BE2C (cell line): ENCODE data around the gene MEIS1.

Experiments
- DNase-seq: peaks from one replicate; pipeline ENCODE4 v3.0.0-alpha.2; 2020
- H3K27me3 ChIP-seq: fragments of 250-450 bp; sonication (Bioruptor Pico); 2 replicates; pipeline ENCODE4 v1.5.1; 2020; ENCODE audit warnings: mild to moderate bottlenecking
- H3K36me3 ChIP-seq: fragments of 250-450 bp; sonication (Bioruptor Pico); 2 replicates; pipeline ENCODE4 v1.5.1; 2020; ENCODE audit warnings: mild to moderate bottlenecking
- H3K4me1 ChIP-seq: fragments of 250-450 bp; sonication (Bioruptor Pico); 2 replicates; pipeline ENCODE4 v1.5.1; 2020
- H3K4me3 ChIP-seq: 2 replicates; pipeline ENCODE4 v1.5.1; 2011; ENCODE audit warnings: low read depth, low read length
- H3K9me3 ChIP-seq: fragments of 250-450 bp; sonication (Bioruptor Pico); 2 replicates; pipeline ENCODE4 v1.5.1; 2020
- CTCF ChIP-seq: IDR thresholded peaks from 2 replicates; pipeline ENCODE4 v1.5.1; 2012; ENCODE audit warnings: mild to moderate bottlenecking, low read depth, low read length

Gene MEIS1

DNA sequence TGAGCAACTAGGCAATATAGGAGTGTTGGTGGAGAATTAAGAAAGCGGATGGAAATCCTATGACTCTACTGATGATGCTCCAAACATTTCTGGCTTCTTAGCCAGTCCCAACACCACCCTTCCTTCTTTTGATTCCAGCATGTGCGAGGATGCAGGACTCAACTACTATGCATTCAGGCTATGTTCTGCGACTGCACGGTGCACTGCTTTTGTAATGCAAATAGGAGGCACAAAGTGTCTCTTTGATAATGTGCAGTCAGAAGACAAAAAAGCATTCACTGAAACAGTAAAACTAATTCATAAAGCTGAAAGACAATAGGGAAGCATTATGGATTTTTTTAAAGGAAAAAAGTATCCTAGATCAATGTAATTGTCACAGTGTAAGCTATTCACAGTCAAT, 106.7 kb downstream of the MEIS1 start:
- Histone ChIP-seq H3K36me3 (no peaks in the 10 kb centered on the region), H3K9me3 (no peaks in the 10 kb centered on the region), H3K4me1 (no peaks in the 10 kb centered on the region), H3K27me3 (no peaks in the 10 kb centered on the region), H3K4me3 (no peak overlapping the region)
- DNase-seq: no peak
- TF ChIP-seq CTCF: no peak

- H3K4me1 ChIP-seq: no peaks in the 10 kb centered on the region
Measured at GRCh38 chr2:66543257-66543767, 108.4 kb downstream of the MEIS1 start.

DNA sequence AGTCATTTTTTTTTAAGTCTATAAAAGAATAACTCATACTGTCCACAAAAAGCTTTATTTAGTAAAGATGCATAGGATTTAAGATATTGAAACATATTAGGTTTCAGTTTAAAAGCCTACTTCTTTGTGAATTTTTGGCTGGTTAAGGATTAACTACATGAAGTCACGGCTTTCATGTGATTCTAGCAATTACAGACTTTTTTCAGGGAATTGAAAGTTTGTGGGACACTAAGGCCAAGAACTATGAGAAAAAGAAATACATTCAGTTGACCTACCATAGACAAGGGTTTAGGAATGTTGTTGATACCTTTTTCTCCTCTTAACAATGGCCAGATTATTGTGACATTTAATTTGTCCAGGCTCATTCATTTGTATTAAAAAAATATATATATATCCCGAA, 109.3 kb downstream of the MEIS1 start:
- no peak for TF ChIP-seq CTCF
- Histone ChIP-seq H3K9me3 (no peaks in the 10 kb centered on the region), H3K4me1 (no peaks in the 10 kb centered on the region), H3K36me3 (no peaks in the 10 kb centered on the region), H3K4me3 (no peak overlapping the region), H3K27me3 (no peaks in the 10 kb centered on the region)
- DNase-seq: no peak

More at GRCh38 chr2:66543257-66543767, 108.4 kb downstream of the MEIS1 start:
- TF ChIP-seq CTCF: no peak
- no peak for DNase-seq
- Histone ChIP-seq H3K36me3 (no peaks in the 10 kb centered on the region), H3K4me3 (no peak overlapping the region), H3K9me3 (no peaks in the 10 kb centered on the region), H3K27me3 (no peaks in the 10 kb centered on the region)

- no peak for TF ChIP-seq CTCF
- no peaks in the 10 kb centered on the region for H3K4me1 ChIP-seq
- no peaks in the 10 kb centered on the region for H3K9me3 ChIP-seq
Measured at GRCh38 chr2:66545258-66545657, 110.3 kb downstream of the MEIS1 start.

DNA sequence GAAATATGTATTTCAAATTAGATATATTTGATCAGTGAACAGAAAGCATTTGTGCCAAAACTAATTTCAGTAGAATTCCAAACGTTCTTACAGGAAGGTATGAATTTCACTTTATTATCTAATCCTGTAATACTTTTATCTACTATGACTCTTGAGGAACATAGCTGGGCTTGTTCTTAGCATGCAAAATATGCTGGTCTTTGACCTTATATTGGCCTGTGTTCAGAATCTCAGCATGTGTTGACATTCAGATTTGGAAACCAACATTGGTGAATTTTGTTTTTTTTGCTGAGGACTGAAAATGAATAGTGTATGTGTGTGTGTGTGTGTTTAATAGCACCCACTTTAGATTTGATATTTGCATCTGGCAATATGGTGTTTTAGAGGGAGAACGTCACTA, 112.2 kb downstream of the MEIS1 start:
- no peak overlapping the region for H3K4me3 ChIP-seq
- no peak for DNase-seq
- no peak for TF ChIP-seq CTCF
- H3K36me3 ChIP-seq: no peaks in the 10 kb centered on the region
- no peaks in the 10 kb centered on the region for H3K27me3 ChIP-seq
- H3K9me3 ChIP-seq: no peaks in the 10 kb centered on the region
- no peaks in the 10 kb centered on the region for H3K4me1 ChIP-seq

More at GRCh38 chr2:66545258-66545657, 110.3 kb downstream of the MEIS1 start:
- no peaks in the 10 kb centered on the region for H3K27me3 ChIP-seq
- DNase-seq: no peak
- H3K36me3 ChIP-seq: no peaks in the 10 kb centered on the region
- H3K4me3 ChIP-seq: no peak overlapping the region

- Histone ChIP-seq H3K27me3 (no peaks in the 10 kb centered on the region), H3K4me1 (no peaks in the 10 kb centered on the region), H3K36me3 (no peaks in the 10 kb centered on the region), H3K9me3 (no peaks in the 10 kb centered on the region), H3K4me3 (no peak overlapping the region)
- DNase-seq: no peak
- TF ChIP-seq CTCF: no peak
Measured at GRCh38 chr2:66547887-66548286, 113.0 kb downstream of the MEIS1 start.
